Hepatocyte (in vitro differentiated cells): ENCODE results near the gene CEP135. TPM values are rescaled to one million over a fixed set of nuclear protein-coding genes. Genes with fewer than 3 reads are reported as not detected.

Experiments used
- DNase-seq: peaks from one replicate; pipeline ENCODE4 v3.0.0-alpha.2; 2016; ENCODE audit warnings: low spot score
- H2AFZ ChIP-seq: fragments of 200-600 bp; sonication (generic); 2 replicates; pipeline ENCODE4 v1.6.0; 2016; ENCODE audit warnings: antibody characterized with exemption, mild to moderate bottlenecking
- H3K27ac ChIP-seq: fragments of 200-600 bp; sonication (generic); 2 replicates; pipeline ENCODE4 v1.5.1; 2016; ENCODE audit warnings: mild to moderate bottlenecking
- H3K27me3 ChIP-seq: fragments of 200-600 bp; sonication (generic); 2 replicates; pipeline ENCODE4 v1.6.1; 2016
- H3K36me3 ChIP-seq: fragments of 200-600 bp; sonication (generic); replicated peaks from 2 replicates; pipeline ENCODE4 v1.5.1; 2016; ENCODE audit warnings: low read depth; ENCODE audit not compliant: insufficient read depth
- H3K4me1 ChIP-seq: fragments of 200-600 bp; sonication (generic); 2 replicates; pipeline ENCODE4 v1.5.1; 2016; ENCODE audit warnings: mild to moderate bottlenecking, moderate library complexity; ENCODE audit not compliant: insufficient read depth
- H3K4me2 ChIP-seq: fragments of 200-600 bp; sonication (generic); 2 replicates; pipeline ENCODE4 v1.6.0; 2016
- H3K4me3 ChIP-seq: fragments of 200-600 bp; sonication (generic); 2 replicates; pipeline ENCODE4 v1.5.1; 2016; ENCODE audit warnings: mild to moderate bottlenecking
- H3K79me2 ChIP-seq: fragments of 200-600 bp; sonication (generic); 2 replicates; pipeline ENCODE4 v1.6.0; 2017; ENCODE audit warnings: mild to moderate bottlenecking
- H3K9me2 ChIP-seq: fragments of 200-600 bp; sonication (generic); replicated peaks from 2 replicates; pipeline ENCODE4 v1.6.0; 2017; ENCODE audit warnings: mild to moderate bottlenecking; ENCODE audit not compliant: insufficient read depth
- H3K9me3 ChIP-seq: fragments of 200-600 bp; sonication (generic); 2 replicates; pipeline ENCODE4 v1.5.1; 2016; ENCODE audit warnings: low read depth, mild to moderate bottlenecking
- H4K20me1 ChIP-seq: fragments of 200-600 bp; sonication (generic); 2 replicates; pipeline ENCODE4 v1.6.0; 2016; ENCODE audit warnings: mild to moderate bottlenecking; ENCODE audit not compliant: insufficient read depth, poor library complexity, severe bottlenecking
- EZH2 ChIP-seq: fragments of 200-600 bp; sonication (generic); IDR thresholded peaks from 2 replicates; pipeline ENCODE4 v1.6.1; 2016; ENCODE audit warnings: antibody characterized with exemption, mild to moderate bottlenecking, borderline replicate concordance
- EZH2phosphoT487 ChIP-seq: fragments of 200-600 bp; sonication (generic); IDR thresholded peaks from one replicate; pipeline ENCODE4 v1.6.1; 2018; ENCODE audit warnings: antibody characterized with exemption, mild to moderate bottlenecking, low read depth, moderate library complexity; ENCODE audit not compliant: unreplicated experiment, severe bottlenecking
- WGBS: methylation state at CpG from one replicate; pipeline ENCODE4 v1.1.6; 2016; ENCODE audit warnings: low lambda C conversion rate; ENCODE audit errors: missing lambda C conversion rate; 5-methylcytosine and 5-hydroxymethylcytosine counted together
- polyA plus RNA-seq: library from polyadenylated mRNA; unstranded; fragments of >200 nt; fragmentation: Nextera tagmentation; extraction: Ambion mirVana; gene quantifications from 2 replicates; pipeline ENCODE4 v1.2.1, GENCODE V29; 2016
- total RNA-seq: library from RNA; depleted of rRNA; stranded (reverse); fragments of >200 nt; gene quantifications from 2 replicates; pipeline ENCODE4 v1.2.3, GENCODE V29; 2014
- TF ChIP-seq, protein P1 (sequence below): fragments of 200-600 bp; sonication (generic); IDR thresholded peaks from 2 replicates; pipeline ENCODE4 v1.5.1; 2016; ENCODE audit warnings: antibody characterized with exemption, mild to moderate bottlenecking; ENCODE audit not compliant: poor library complexity

CEP135 gene
- total and polyA plus RNA-seq, 2 experiments from 2014 or later, result 3.1 to 7.7 TPM

DNA sequence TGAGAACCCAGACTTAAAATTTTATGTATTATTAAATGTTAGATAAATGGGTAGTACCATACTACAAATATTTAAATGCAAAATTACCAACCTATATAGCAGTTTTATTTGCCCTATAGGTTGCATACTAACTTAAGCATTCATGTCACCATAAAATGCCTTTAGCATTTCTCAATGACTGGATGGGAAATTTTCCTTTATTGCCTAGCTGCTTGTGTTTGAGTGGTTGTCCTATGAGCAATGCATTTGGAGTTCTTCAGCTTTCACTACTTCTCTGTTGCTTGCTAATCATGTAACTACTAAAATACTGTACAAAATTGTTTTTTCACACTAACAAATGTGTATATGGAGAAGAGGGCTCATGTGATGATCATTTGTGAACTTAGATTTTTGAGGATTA is 44.2 kb upstream of the CEP135 start:
- Histone ChIP-seq H4K20me1 (no peaks in the 10 kb centered on the region), H3K9me2 (no peaks in the 10 kb centered on the region), H3K4me3 (no peak overlapping the region), H3K36me3 (no peaks in the 10 kb centered on the region), H3K79me2 (no peaks in the 10 kb centered on the region), H3K4me2 (no peak overlapping the region), H3K9me3 (no peaks in the 10 kb centered on the region), H3K4me1 (no peaks in the 10 kb centered on the region), H3K27me3 (no peaks in the 10 kb centered on the region), H3K27ac (no peak overlapping the region), H2AFZ (no peak overlapping the region)
- DNase-seq, result no peak
- TF ChIP-seq, protein P1, sequence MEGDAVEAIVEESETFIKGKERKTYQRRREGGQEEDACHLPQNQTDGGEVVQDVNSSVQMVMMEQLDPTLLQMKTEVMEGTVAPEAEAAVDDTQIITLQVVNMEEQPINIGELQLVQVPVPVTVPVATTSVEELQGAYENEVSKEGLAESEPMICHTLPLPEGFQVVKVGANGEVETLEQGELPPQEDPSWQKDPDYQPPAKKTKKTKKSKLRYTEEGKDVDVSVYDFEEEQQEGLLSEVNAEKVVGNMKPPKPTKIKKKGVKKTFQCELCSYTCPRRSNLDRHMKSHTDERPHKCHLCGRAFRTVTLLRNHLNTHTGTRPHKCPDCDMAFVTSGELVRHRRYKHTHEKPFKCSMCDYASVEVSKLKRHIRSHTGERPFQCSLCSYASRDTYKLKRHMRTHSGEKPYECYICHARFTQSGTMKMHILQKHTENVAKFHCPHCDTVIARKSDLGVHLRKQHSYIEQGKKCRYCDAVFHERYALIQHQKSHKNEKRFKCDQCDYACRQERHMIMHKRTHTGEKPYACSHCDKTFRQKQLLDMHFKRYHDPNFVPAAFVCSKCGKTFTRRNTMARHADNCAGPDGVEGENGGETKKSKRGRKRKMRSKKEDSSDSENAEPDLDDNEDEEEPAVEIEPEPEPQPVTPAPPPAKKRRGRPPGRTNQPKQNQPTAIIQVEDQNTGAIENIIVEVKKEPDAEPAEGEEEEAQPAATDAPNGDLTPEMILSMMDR, result no peak
- TF ChIP-seq EZH2 (no peak), EZH2phosphoT487 (no peak)

DNA sequence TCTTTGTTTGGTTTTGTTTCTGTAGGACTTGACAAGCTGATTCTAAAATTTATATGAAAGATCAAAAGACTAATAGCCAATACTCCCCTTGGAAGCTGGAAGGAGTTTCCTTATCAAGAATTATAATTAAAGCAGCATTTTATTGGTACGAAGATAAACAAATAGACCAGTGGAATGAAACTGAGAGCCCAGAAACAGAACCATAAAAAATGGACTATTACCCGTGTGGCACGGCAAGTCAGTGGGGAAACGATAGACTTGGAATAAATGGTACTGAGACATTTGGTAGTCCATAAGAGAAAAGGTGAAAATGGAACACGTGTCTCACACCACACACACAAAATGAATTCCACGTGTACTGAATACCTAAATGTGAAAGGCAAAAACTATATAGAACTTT is 42.4 kb upstream of the CEP135 start:
- TF ChIP-seq, protein P1, result no peak
- TF ChIP-seq EZH2 (no peak), EZH2phosphoT487 (no peak)
- Histone ChIP-seq H3K9me3 (no peaks in the 10 kb centered on the region), H3K4me2 (no peak overlapping the region), H3K36me3 (no peaks in the 10 kb centered on the region), H3K4me3 (no peak overlapping the region), H3K27me3 (no peaks in the 10 kb centered on the region), H3K27ac (no peak overlapping the region), H3K9me2 (no peaks in the 10 kb centered on the region), H2AFZ (no peak overlapping the region), H3K4me1 (no peaks in the 10 kb centered on the region), H4K20me1 (no peaks in the 10 kb centered on the region), H3K79me2 (no peaks in the 10 kb centered on the region)
- no peak for DNase-seq
- WGBS, result 73% methylated on average over 6 of the region's 6 CpGs

DNA sequence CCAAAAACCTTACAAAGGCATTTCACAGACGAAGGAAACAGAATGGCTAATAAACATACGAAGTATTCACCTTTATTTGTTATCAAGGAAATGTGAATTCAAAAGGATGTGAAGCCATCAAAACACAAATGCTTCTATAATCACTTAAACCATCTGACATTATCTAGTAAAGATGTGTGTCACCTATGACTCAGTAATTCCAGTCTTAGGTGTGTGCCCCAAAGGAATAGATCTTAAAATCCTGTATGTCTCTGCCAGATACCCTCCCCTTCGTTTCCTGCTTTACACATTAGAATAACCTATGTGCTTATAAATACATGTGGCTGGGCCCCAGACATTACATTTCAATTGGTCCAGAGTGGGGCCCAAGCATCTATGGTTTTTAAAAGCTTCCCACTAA is 41.8 kb upstream of the CEP135 start:
- no peaks in the 10 kb centered on the region for H3K9me2 ChIP-seq
- no peaks in the 10 kb centered on the region for H3K27me3 ChIP-seq
- H3K4me1 ChIP-seq, result no peaks in the 10 kb centered on the region
- TF ChIP-seq, protein P1, result no peak
- TF ChIP-seq EZH2, result no peak
- TF ChIP-seq EZH2phosphoT487, result no peak
- no peaks in the 10 kb centered on the region for H3K9me3 ChIP-seq
- no peaks in the 10 kb centered on the region for H4K20me1 ChIP-seq
- H3K4me2 ChIP-seq, result no peak overlapping the region
- H2AFZ ChIP-seq, result no peak overlapping the region
- DNase-seq, result no peak
- no peak overlapping the region for H3K27ac ChIP-seq
- no peaks in the 10 kb centered on the region for H3K79me2 ChIP-seq
- no peak overlapping the region for H3K4me3 ChIP-seq
- 77% methylated on average over 3 of the region's 3 CpGs for WGBS
- no peaks in the 10 kb centered on the region for H3K36me3 ChIP-seq

DNA sequence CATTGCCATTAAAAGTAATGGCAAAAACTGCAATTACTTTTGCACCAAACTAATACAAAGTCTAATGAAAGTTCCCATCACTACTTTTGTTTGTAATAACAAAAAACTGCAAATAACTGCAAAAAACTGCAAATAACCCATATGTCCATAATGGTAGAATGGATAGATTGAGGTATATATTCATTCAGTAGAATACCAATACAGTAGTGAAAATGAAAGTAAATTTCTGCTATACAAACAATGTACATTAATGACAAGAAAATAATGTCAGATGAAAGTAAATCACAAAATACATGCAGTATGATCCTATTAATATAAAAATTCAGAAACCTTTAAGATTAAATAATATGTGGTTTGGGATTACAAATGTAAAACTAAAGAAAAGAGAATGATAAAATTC is 41.3 kb upstream of the CEP135 start:
- no peak overlapping the region for H3K4me3 ChIP-seq
- H3K27me3 ChIP-seq, result no peaks in the 10 kb centered on the region
- H4K20me1 ChIP-seq, result no peaks in the 10 kb centered on the region
- no peak overlapping the region for H3K4me2 ChIP-seq
- H3K36me3 ChIP-seq, result no peaks in the 10 kb centered on the region
- no peak overlapping the region for H2AFZ ChIP-seq
- H3K27ac ChIP-seq, result no peak overlapping the region
- no peak for DNase-seq
- no peaks in the 10 kb centered on the region for H3K4me1 ChIP-seq
- no peaks in the 10 kb centered on the region for H3K79me2 ChIP-seq
- no peaks in the 10 kb centered on the region for H3K9me2 ChIP-seq
- H3K9me3 ChIP-seq, result no peaks in the 10 kb centered on the region
- TF ChIP-seq, protein P1, result no peak
- TF ChIP-seq EZH2phosphoT487, result no peak
- no peak for TF ChIP-seq EZH2
